Measurements from ENCODE around the gene FHAD1.

- TF ChIP-seq, protein P1, sequence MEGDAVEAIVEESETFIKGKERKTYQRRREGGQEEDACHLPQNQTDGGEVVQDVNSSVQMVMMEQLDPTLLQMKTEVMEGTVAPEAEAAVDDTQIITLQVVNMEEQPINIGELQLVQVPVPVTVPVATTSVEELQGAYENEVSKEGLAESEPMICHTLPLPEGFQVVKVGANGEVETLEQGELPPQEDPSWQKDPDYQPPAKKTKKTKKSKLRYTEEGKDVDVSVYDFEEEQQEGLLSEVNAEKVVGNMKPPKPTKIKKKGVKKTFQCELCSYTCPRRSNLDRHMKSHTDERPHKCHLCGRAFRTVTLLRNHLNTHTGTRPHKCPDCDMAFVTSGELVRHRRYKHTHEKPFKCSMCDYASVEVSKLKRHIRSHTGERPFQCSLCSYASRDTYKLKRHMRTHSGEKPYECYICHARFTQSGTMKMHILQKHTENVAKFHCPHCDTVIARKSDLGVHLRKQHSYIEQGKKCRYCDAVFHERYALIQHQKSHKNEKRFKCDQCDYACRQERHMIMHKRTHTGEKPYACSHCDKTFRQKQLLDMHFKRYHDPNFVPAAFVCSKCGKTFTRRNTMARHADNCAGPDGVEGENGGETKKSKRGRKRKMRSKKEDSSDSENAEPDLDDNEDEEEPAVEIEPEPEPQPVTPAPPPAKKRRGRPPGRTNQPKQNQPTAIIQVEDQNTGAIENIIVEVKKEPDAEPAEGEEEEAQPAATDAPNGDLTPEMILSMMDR (IDR thresholded peaks at IDR 0.05 in 2 of 3, conservative IDR thresholded peaks at IDR 0.05 in 1 of 3; ENCODE audit: insufficient read depth in 2 of 3, low read depth in 1 of 3, low read length in 3 of 3) = no peak
- TF ChIP-seq EZH2 (IDR thresholded peaks at IDR 0.05; ENCODE audit: borderline replicate concordance, low read depth, low read length) (no peak), ATF3 (IDR thresholded peaks at IDR 0.05) (no peak), ATF3 (CRISPR knock-in tag; conservative IDR thresholded peaks at IDR 0.05) (no peak), CREB1 (IDR thresholded peaks at IDR 0.05) (no peak), CREB1 (CRISPR knock-in tag; IDR thresholded peaks at IDR 0.05) (no peak)
These were observed 7.5 kb downstream of the FHAD1 start for GRCh38 chr1:15254559-15254958.

Data from K562 (cell line).